NCI-H2227 (cell line): Measurements from ENCODE around the gene DMP1.

ENCODE experiments used
- DNase-seq: peaks from one replicate; lab custom pipeline; 2025; ENCODE audit not compliant: unreplicated experiment; lab: John Stamatoyannopoulos, UW

DMP1 gene

DNA sequence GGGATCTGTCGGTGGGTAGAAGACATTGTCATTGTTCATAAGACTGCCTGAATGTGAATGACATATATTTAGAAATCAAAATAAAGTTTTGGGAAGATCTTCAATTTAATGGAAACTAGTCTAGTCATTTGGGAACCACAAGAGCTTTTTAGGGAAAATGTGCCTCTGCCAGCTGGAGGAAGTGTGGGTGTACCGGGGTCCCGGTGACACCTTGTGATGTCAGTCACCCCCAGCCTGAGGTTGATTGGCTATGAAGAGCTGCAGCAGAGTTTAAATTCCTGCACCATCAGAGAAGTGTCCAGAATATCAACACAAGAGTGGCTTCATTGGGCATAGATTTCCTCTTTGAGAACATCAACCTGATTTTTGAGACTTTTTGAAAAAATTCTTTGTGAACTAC lies at the start of gene DMP1:
Gene DMP1, plus strand, starts transcription at position 301 of the 400 bp plus-strand sequence. CDS start 6,213 bp downstream, outside the sequence.
- DNase-seq = no peak

- DNase-seq = no peak
Observed at GRCh38 chr4:87601361-87601760, 48.7 kb upstream of the DMP1 start.

- DNase-seq = no peak
Observed at GRCh38 chr4:87608229-87608628, 41.9 kb upstream of the DMP1 start, which contains the start of gene DSPP. TSS of gene DSPP (plus strand) at chr4:87608529. CDS start at chr4:87610909, 2,380 bp downstream.

DNA sequence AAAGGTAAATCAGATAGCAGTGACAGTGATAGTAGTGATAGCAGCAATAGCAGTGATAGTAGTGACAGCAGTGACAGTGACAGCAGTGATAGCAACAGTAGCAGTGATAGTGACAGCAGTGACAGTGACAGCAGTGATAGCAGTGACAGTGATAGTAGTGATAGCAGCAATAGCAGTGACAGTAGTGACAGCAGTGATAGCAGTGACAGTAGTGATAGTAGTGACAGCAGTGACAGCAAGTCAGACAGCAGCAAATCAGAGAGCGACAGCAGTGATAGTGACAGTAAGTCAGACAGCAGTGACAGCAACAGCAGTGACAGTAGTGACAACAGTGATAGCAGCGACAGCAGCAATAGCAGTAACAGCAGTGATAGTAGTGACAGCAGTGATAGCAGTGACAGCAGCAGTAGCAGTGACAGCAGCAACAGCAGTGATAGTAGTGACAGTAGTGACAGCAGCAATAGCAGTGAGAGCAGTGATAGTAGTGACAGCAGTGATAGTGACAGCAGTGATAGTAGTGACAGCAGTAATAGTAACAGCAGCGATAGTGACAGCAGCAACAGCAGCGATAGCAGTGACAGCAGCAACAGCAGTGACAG lies 35.7 kb upstream of the DMP1 start:
- DNase-seq = no peak

DNA sequence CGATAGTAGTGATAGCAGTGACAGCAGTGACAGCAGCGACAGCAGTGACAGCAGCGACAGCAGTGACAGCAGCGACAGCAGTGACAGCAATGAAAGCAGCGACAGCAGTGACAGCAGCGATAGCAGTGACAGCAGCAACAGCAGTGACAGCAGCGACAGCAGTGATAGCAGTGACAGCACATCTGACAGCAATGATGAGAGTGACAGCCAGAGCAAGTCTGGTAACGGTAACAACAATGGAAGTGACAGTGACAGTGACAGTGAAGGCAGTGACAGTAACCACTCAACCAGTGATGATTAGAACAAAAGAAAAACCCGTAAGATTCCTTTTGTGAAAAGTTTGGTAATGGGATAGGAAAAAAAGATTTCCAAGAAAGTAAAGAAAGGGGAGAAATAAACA lies 33.8 kb upstream of the DMP1 start:
- no peak for DNase-seq

DNA sequence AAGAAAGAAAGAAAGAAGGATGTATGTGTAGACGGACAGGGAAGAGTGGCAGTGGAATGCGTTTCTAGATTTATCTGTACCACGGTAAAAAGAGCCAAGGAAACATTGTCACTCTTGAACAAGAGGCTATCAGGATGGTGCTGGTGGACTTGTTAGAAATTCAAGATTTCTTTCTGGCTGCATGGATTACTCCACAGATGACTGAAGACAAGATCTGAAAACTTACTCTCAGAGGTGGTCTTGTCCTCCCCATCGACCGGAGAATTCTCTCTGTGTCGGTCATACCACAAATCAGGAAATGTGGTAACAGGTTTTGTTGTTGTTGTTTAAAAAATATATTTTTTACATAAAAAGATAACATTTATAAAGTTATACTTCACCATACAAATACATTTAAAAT lies 30.0 kb upstream of the DMP1 start:
- DNase-seq = no peak

GRCh38 chr4:87620491-87620890 lies 29.6 kb upstream of the DMP1 start:
- DNase-seq = no peak

GRCh38 chr4:87622303-87622702 lies 27.8 kb upstream of the DMP1 start:
- no peak for DNase-seq

GRCh38 chr4:87624698-87625097 lies 25.4 kb upstream of the DMP1 start:
- no peak for DNase-seq

- DNase-seq = no peak
Observed at GRCh38 chr4:87631668-87632067, 18.4 kb upstream of the DMP1 start.

GRCh38 chr4:87632469-87632868 lies 17.6 kb upstream of the DMP1 start:
- no peak for DNase-seq

- peak; percentile 49 for DNase-seq
Observed at GRCh38 chr4:87633243-87633642, 16.8 kb upstream of the DMP1 start.

- no peak for DNase-seq
Observed at GRCh38 chr4:87644286-87644685, 5.8 kb upstream of the DMP1 start.

- DNase-seq = no peak
Observed at GRCh38 chr4:87650938-87651337, 858 bp downstream of the DMP1 start.

GRCh38 chr4:87651941-87652340 lies 1.9 kb downstream of the DMP1 start:
- no peak for DNase-seq

DNA sequence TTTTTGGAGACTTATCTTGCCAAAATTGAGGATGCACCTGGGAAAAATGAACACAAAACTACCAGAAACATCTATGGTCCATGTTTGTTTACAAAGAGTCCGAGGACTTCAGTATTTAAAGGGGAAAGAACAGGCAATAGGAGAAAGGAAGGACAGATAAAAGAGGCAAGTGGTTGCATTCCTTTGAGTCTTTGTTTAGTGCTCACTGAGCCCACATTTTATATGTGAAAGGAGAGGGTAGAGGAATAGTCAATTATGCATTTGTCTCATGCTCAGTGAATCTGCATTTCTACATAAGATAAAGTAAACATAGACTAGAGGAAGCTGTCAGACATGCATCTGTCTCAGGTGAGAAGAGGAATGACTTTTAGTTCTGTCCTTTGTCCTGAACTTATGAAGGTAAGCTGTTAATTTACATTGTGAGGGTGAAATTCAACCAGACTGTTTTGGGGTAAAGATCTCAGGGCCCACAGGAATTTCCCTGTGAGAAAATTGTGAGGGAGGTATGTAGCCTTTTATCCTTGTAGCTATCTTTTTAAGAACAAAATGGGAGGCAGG lies 4.5 kb downstream of the DMP1 start:
- DNase-seq = no peak

- no peak for DNase-seq
Observed at GRCh38 chr4:87657525-87657924, 7.4 kb downstream of the DMP1 start.

GRCh38 chr4:87659247-87659931 lies 9.3 kb downstream of the DMP1 start:
- DNase-seq = no peak

DNA sequence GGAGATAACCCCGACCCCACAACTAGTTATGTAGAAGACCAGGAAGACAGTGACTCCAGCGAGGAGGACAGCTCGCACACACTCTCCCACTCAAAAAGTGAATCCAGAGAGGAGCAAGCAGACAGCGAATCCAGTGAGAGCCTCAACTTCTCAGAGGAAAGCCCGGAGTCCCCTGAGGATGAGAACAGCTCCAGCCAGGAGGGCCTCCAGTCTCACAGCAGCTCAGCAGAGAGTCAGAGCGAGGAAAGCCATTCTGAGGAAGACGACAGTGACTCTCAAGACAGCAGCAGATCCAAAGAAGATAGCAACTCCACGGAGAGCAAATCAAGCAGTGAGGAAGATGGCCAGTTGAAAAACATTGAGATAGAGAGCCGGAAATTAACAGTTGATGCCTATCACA lies 12.8 kb downstream of the DMP1 start:
- DNase-seq = no peak

DNA sequence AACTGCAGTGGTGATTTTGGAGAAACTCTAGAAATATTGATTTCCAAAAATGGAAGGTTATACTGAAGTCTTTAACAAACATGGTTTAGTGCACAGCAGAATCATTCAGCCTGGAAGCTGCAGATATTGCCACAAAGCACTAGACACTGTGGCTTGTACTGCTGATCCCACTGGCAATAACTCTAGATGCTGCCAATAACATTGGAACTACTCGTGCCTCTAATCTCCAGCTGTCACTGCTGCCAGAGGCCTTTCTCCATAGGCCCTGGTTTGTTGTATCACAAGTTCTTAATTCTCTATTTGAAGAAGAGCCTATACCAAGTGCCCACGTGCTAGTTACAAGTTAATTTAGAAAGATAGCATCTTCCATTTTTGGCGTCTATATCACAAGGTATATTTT lies 19.3 kb downstream of the DMP1 start:
- DNase-seq = no peak

GRCh38 chr4:87677731-87678130 lies 27.7 kb downstream of the DMP1 start:
- no peak for DNase-seq

DNA sequence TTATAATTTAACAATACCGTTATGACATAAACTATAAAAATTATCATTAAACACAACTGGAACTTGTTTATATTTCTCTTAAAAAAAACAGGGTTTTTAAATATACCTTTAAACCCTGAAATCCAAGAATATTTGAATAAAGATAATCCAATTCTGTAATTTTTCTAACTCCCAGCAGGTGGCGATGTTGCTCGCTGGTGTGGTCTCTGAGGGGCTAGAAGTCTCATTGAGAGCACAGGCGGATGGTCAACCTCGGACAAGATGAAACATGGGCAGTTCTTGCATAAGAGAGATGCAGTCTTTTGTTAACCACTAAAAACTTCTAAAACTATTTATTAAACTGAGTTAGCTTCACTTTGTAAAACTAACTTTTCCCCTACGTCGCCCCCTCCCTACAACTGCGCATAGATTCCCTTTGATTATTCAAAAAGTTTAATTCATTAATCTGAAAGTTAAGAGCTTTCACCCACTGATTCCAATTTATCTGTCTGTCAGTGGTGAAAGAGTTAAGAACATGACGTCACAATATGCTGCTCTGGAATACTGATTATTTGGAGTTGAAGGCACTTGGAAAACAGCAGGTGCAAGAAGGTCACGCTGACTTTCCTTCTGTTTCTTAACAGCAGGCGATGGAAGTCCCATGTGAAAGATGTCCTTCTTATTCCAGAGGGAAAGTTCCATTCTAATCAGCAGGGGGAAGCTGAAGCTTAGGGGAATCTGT lies 29.5 kb downstream of the DMP1 start:
- peak; percentile 58 for DNase-seq
